Stimulated activated CD4-positive, alpha-beta T cell treated with anti-CD3 and anti-CD28 coated beads, Interleukin-12 subunit alpha, Interleukin-12 subunit beta, amount 100 ng/mL, for 48 hours (primary cell): ENCODE data around the gene RETREG3.
A peak's percentile ranks its signal among the peaks of the same experiment; 100 is the strongest.

Source experiments
- DNase-seq, 3 donors: peaks; one replicate each; pipeline ENCODE4 v3.0.0-alpha.2; 2020; ENCODE audit warnings: low read depth in 2 of 3, low spot score in 1 of 3

The RETREG3 gene

GRCh38 chr17:42535155-42536047 is 73.8 kb downstream of the RETREG3 start:
- DNase-seq, result no peak

DNA sequence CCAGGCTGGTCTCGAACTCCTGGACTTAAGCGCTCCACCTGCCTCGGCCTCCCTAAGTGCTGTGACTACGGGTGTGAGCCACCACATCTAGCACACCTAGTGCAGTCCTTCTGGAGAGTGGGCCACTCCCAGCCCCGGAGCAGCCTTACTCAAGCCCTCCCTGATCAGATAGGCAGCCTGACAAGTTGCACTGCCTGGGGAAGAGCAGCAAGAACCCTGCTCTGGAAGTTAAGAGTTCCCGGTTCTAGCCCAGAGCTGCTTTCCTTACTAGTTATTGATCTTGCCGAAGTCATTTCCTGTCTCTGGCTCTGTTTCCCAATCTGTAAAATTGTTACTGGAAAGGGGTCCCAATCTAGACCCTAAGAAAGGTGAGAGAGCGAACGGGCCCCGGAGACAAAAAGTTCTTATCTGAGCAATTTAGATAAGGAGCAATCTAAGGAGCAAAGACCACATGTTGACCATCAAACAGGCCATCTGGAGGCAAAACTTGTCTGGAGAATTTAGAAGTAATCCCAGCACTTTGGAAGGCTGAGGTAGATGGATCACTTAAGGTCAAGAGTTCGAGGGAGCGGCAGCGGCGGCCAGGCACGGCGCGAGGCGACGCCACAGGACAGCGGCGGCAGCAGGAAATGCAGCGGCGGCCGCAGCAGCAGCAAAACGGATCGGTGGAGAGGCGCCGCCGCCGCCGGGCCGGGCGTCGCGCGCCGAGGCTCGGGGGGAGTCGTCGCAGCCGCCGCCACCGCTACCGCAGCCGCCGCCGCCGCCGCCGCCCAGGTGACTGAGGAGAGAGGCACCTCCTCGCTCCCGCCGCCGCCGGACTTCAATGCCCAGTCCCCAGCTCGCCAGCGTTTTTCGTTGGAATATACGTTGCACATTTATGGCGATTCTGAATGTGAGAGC is 77.5 kb downstream of the RETREG3 start:
- DNase-seq, result peak in 1 of 3 donors; percentile 42

- DNase-seq, result no peak
Measured at GRCh38 chr17:42530952-42531454, 78.2 kb downstream of the RETREG3 start.
